ENCODE measurements around the gene PDIA6. TPM values are rescaled to one million over a fixed set of nuclear protein-coding genes. Genes with fewer than 3 reads are reported as not detected.

Gene PDIA6
- total RNA-seq, 2 experiments from 2014 or later, result 146 to 150 TPM

DNA sequence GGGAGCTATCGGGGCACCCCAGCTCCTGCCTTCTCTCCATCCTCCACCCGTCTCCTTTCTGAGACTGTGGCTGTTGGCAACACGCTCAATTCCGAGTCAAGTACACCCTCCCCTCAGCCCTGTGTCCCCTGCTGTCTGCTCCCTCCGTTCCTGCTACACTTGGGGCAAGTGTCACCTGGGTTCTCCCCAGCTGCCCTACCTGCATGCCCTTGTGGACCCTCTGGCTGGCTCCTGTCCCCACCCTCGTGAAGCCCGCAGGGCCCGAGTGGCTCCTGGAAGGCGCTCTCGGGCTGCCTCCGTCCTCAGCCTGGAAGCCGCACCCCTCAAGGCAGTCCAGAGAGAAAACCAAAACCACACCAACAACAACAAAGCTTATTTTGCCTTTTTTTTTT lies 33.9 kb downstream of the PDIA6 start:
- H3K4me1 Mint-ChIP-seq (ENCODE audit: low read depth), result no peaks in the 10 kb centered on the region
- peaks cover 21% of the 10 kb centered on the region for H3K36me3 Mint-ChIP-seq (ENCODE audit: low read depth)
- intact Hi-C loops (cut with micrococcal nuclease), result no loop called here
- ChIA-PET CTCF (no interaction called here), POLR2A (interaction anchor here (0.9 kb wide), 1 partner anchor 10 kb away, joined by 4 read pairs; no protein-coding TSS in a partner anchor)
- H3K4me3 Mint-ChIP-seq, result no peak overlapping the region
- H3K9me3 Mint-ChIP-seq, result no peaks in the 10 kb centered on the region
- H3K27ac Mint-ChIP-seq, result no peak overlapping the region
- DNase-seq (no peak), ATAC-seq (no peak)
- no peaks in the 10 kb centered on the region for H3K27me3 Mint-ChIP-seq
- TF ChIP-seq, protein P1, sequence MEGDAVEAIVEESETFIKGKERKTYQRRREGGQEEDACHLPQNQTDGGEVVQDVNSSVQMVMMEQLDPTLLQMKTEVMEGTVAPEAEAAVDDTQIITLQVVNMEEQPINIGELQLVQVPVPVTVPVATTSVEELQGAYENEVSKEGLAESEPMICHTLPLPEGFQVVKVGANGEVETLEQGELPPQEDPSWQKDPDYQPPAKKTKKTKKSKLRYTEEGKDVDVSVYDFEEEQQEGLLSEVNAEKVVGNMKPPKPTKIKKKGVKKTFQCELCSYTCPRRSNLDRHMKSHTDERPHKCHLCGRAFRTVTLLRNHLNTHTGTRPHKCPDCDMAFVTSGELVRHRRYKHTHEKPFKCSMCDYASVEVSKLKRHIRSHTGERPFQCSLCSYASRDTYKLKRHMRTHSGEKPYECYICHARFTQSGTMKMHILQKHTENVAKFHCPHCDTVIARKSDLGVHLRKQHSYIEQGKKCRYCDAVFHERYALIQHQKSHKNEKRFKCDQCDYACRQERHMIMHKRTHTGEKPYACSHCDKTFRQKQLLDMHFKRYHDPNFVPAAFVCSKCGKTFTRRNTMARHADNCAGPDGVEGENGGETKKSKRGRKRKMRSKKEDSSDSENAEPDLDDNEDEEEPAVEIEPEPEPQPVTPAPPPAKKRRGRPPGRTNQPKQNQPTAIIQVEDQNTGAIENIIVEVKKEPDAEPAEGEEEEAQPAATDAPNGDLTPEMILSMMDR (IDR thresholded peaks at IDR 0.05), result no peak

DNA sequence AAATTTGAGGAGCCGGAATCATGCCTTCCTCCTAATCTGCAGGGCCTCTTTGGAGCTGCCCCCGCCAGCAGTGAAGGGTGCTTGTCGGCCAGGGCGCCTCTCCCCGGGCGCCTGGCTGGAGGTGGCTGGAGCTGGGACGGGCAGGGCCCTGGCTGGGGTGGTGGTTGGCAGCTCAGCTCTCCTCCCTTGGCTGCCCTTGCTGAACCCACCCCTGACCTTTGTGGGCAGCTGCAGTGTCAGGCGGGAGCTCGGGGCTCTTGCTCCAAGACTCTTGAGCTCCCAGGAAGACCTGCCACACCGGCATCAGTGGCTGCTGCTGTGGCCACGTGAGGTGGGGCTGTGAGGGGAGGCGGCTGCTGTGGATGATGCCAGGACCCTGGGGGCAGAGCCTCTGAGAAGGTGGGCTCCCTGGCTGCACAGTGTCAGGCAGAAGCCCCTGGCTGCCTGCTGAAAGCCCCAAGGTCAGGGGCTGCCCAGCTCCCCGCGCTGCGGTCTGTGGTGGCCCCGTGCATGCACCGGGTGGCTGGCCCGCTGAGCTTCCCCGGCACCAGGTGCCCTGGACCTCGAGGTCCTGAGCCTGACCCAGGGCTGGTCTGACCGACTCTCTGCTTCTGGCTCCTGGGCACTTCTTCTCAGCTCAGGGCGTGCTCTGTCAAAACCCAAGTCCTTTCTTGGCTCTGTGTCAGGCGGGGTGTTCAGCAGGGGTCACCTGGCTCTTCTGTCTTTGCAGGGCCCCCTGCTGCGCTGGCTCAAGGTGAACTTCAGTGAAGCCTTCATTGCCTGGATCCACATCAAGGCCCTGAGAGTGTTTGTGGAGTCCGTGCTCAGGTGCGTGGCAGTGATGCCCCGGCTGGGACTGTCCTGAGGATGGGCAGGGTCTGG lies 34.5 kb downstream of the PDIA6 start:
- TF ChIP-seq, protein P1 (IDR thresholded peaks at IDR 0.05), result no peak

DNA sequence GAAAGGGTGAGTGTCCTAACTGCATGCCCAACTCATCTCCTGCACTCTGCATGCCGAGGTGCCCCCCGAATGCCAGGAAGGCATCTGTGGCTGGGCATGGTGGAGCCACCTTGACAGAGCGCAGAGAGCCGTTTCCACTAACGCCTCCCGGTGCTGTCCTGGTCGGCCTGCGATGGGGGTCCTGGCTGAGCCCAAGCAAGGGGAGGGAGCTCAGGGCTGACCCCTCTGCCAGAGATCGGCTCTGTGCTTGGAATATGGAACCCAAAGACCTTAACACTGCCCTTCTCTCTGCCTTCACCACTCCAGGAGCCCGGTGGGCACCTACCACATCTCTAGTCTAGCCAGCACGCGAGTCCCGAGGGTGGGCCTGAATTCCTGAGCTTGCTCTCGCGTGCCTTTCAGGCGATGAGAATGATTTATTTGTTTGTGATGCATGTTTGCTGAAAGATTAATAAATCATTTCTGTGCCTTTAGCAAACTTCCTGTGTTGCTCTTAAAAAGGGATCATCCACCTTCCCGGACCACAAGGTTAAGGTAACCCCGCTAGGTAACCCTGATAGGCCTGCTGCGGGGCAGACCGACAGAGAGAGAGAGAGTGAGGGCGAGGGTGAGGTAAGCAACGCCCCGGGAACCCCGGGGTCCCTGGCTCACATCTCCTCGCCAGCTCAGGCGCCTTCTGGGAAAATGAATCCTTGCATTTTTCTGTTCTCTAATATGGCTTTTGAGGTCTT lies 35.3 kb downstream of the PDIA6 start:
- no peak for ATAC-seq
- no peak overlapping the region for H3K27ac Mint-ChIP-seq
- no peak overlapping the region for H3K4me3 Mint-ChIP-seq
- CTCF ChIA-PET, result interaction anchor here (0.6 kb wide), 1 partner anchor 111 kb away, joined by 3 read pairs; no protein-coding TSS in a partner anchor
- intact Hi-C loops (cut with micrococcal nuclease), result no loop called here
- no peaks in the 10 kb centered on the region for H3K27me3 Mint-ChIP-seq
- no peaks in the 10 kb centered on the region for H3K4me1 Mint-ChIP-seq (ENCODE audit: low read depth)
- DNase-seq, result no peak
- POLR2A ChIA-PET, result no interaction called here
- peaks cover 11% of the 10 kb centered on the region for H3K36me3 Mint-ChIP-seq (ENCODE audit: low read depth)
- TF ChIP-seq, protein P1 (IDR thresholded peaks at IDR 0.05), result no peak
- H3K9me3 Mint-ChIP-seq, result no peaks in the 10 kb centered on the region

More for the DNA sequence above, 34.5 kb downstream of the PDIA6 start:
- no peaks in the 10 kb centered on the region for H3K4me1 Mint-ChIP-seq (ENCODE audit: low read depth)
- H3K4me3 Mint-ChIP-seq, result no peak overlapping the region
- ChIA-PET CTCF (interaction anchor here (0.6 kb wide), 1 partner anchor 112 kb away, joined by 3 read pairs; no protein-coding TSS in a partner anchor), POLR2A (interaction anchor here (0.9 kb wide), 1 partner anchor 9 kb away, joined by 4 read pairs; no protein-coding TSS in a partner anchor)
- ATAC-seq (no peak), DNase-seq (no peak)
- intact Hi-C loops (cut with micrococcal nuclease), result no loop called here
- no peaks in the 10 kb centered on the region for H3K27me3 Mint-ChIP-seq
- peaks cover 15% of the 10 kb centered on the region for H3K36me3 Mint-ChIP-seq (ENCODE audit: low read depth)
- H3K9me3 Mint-ChIP-seq, result no peaks in the 10 kb centered on the region
- no peak overlapping the region for H3K27ac Mint-ChIP-seq

DNA sequence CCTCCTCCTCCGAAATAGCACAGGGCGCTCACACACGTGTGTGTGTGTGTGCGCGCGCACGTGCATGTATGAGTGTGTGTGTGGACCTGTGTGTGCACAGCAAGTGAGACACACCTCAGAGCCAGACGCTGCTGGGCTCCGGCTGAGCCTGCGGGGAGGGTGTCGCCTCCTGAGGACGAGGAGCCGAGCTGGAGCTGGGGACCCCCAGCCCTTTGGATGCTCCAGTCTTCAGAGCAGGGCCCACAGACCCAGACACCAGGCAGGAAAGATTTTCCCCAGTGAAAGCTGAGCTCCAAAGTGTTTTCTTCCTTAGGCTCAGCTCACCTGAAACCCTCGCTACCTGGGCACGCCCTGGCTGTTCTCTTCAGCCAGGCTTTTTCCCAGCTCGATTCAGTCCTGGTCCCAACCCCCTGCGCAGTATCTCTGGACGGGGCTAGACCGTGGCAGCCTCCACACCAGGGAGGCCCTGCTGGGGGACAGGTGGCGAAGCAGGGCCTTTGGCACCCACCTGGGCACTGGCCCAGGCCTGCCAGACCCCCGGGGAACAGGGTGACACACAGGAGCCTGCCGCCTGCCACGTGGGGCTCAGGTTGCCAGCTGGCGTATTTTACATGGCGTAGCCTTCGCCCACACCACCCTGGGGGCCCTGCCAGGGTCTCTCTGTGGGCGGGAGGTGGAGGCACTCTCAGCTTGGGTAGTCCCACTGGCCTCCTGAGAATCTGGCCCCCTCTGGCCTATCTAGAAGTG lies 36.2 kb downstream of the PDIA6 start:
- DNase-seq (no peak), ATAC-seq (no peak)
- TF ChIP-seq, protein P1 (IDR thresholded peaks at IDR 0.05), result no peak
- POLR2A ChIA-PET, result interaction anchor here (0.6 kb wide), 1 partner anchor 118 kb away, joined by 3 read pairs; no protein-coding TSS in a partner anchor
- Mint-ChIP-seq H3K27me3 (no peaks in the 10 kb centered on the region), H3K36me3 (ENCODE audit: low read depth) (peaks cover 8% of the 10 kb centered on the region), H3K9me3 (no peaks in the 10 kb centered on the region), H3K4me3 (no peak overlapping the region), H3K4me1 (ENCODE audit: low read depth) (no peaks in the 10 kb centered on the region), H3K27ac (no peak overlapping the region)
- CTCF ChIA-PET, result interaction anchor here (1.4 kb wide), 1 partner anchor 10 kb away, joined by 3 read pairs; no protein-coding TSS in a partner anchor
- intact Hi-C loops (cut with micrococcal nuclease), result no loop called here
